PC-9 (cell line): ENCODE measurements around the gene ARID5A. TPM values are rescaled to one million over a fixed set of nuclear protein-coding genes. Genes with fewer than 3 reads are reported as not detected.

ENCODE experiments used
- BruUV-seq: library from RNA; stranded (reverse); fragments of 400-500 nt; replicated peaks from 2 replicates; lab custom pipeline; 2021; lab: Mats Ljungman, UMichigan
- CTCF ChIA-PET: fragments of 300-600 bp; sonication (Branson Sonifier 250); formaldehyde crosslinking; loops from one replicate; lab custom pipeline; 2022; ENCODE audit warnings: antibody characterized with exemption; lab: Charles Lee
- POLR2A ChIA-PET: fragments of 300-600 bp; sonication (Branson Sonifier 250); formaldehyde crosslinking; loops from one replicate; lab custom pipeline; 2022; ENCODE audit warnings: antibody characterized with exemption; ENCODE audit not compliant: unreplicated experiment; lab: Charles Lee
- DNase-seq, 2 experiments: peaks; one replicate each; pipeline versions ENCODE4 v3.0.0 to v3.0.0-alpha.2; 2015 to 2022; ENCODE audit warnings: mixed read lengths in 1 of 2
- H2AFZ ChIP-seq: fragments of 200-600 bp; sonication (generic); 2 replicates; pipeline ENCODE4 v1.8.1; 2017; ENCODE audit warnings: antibody characterized with exemption
- H3F3A ChIP-seq: fragments of 200-600 bp; sonication (generic); 2 replicates; pipeline ENCODE4 v1.8.1; 2017; ENCODE audit warnings: antibody characterized with exemption, mild to moderate bottlenecking, low read depth; ENCODE audit not compliant: insufficient read depth
- H3K27ac ChIP-seq: fragments of 200-600 bp; sonication (generic); 2 replicates; pipeline ENCODE4 v1.6.1; 2016; ENCODE audit warnings: mixed run types
- H3K27me3 ChIP-seq: fragments of 200-600 bp; sonication (generic); 2 replicates; pipeline ENCODE4 v1.6.1; 2016; ENCODE audit warnings: low read depth, mixed run types; ENCODE audit not compliant: insufficient read depth
- H3K36me3 ChIP-seq: fragments of 200-600 bp; sonication (generic); 2 replicates; pipeline ENCODE4 v1.6.1; 2016; ENCODE audit warnings: low read depth, mixed run types
- H3K4me1 ChIP-seq: fragments of 200-600 bp; sonication (generic); replicated peaks from 2 replicates; pipeline ENCODE4 v1.6.1; 2016; ENCODE audit warnings: mixed run types; ENCODE audit not compliant: insufficient read depth
- H3K4me2 ChIP-seq: fragments of 200-600 bp; sonication (generic); 2 replicates; pipeline ENCODE4 v1.6.1; 2017; ENCODE audit warnings: mixed run types
- H3K4me3 ChIP-seq: fragments of 200-600 bp; sonication (generic); 2 replicates; pipeline ENCODE4 v1.6.1; 2016; ENCODE audit warnings: mixed run types
- H3K79me2 ChIP-seq: fragments of 200-600 bp; sonication (generic); 2 replicates; pipeline ENCODE4 v1.6.1; 2017; ENCODE audit warnings: low read depth, mixed run types
- H3K9me2 ChIP-seq: fragments of 200-600 bp; sonication (generic); 2 replicates; pipeline ENCODE4 v1.8.1; 2017; ENCODE audit warnings: mild to moderate bottlenecking; ENCODE audit not compliant: insufficient read depth
- H3K9me3 ChIP-seq: fragments of 200-600 bp; sonication (generic); 2 replicates; pipeline ENCODE4 v1.8.1; 2016; ENCODE audit warnings: low read depth; ENCODE audit not compliant: insufficient read depth
- H4K20me1 ChIP-seq: fragments of 200-600 bp; sonication (generic); 2 replicates; pipeline ENCODE4 v1.8.1; 2017; ENCODE audit not compliant: insufficient read depth
- EZH2 ChIP-seq: fragments of 200-600 bp; sonication (generic); IDR thresholded peaks from 2 replicates; pipeline ENCODE4 v1.8.0; 2017; ENCODE audit warnings: antibody characterized with exemption, low read depth
- intact Hi-C: fragments of 100-400 bp; cut with micrococcal nuclease; formaldehyde crosslinking; loops from one replicate; pipeline ENCODE4 v1.10.0; 2022; ENCODE audit not compliant: unreplicated experiment
- total RNA-seq: library from RNA; stranded (reverse); gene quantifications from 2 replicates; pipeline ENCODE4 v1.2.3, GENCODE V29; 2021
- TF ChIP-seq, protein P1 (sequence below): fragments of 200-600 bp; sonication (generic); conservative IDR thresholded peaks from 2 replicates; pipeline ENCODE4 v1.6.1; 2017; ENCODE audit warnings: mixed run types, antibody characterized with exemption, mild to moderate bottlenecking, moderate library complexity

The ARID5A gene
- total RNA-seq, 1 experiment from 2014 or later = 6.0 TPM

DNA sequence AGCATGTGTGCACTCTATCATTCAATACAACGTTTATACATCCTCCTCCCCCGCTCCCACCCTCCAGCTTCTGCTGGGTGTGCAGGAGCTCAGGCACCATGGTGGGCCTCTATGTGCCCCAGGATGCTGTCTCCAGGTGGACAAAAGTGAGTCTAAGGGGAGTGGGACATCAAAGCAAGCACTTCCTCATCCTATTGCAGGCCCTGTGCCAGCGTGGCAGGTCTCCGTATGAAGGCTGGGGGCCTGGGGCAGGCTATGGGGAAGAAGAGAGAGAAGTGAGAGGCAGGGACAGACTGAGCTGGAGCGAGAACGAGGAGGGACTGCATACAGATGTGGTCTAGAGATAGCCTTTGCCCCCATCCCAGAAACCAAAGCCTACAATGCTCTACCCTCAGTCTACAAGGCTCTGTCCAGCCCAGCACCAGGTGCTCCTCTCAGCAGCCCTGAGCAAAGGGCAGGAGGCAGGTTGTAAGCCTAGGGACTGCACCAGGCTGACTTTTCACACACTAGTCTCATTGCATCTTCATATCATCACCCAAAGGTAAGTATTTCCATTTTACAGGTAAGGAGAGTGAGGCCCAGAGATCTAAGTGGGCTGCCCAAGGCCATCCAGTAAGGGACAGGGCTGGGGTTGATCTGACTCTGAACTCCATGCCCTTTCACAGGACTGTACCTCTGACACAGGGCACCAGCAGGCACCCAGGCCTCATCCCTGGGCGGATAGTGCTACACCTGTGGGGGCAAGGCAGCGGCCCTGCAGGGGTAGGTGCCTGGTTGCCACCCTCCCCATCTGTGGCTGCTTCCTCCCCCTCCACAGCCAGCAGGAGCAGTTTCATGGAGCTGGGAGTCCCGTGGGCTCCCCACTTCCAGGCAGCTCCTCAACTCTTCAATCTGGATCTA is 14.0 kb upstream of the ARID5A start:
- ChIA-PET CTCF (no interaction called here), POLR2A (no interaction called here)
- H3K4me2 ChIP-seq = no peak overlapping the region
- no peaks in the 10 kb centered on the region for H3K4me1 ChIP-seq
- BruUV-seq = no TSS peak
- TF ChIP-seq EZH2 = no peak
- TF ChIP-seq, protein P1, sequence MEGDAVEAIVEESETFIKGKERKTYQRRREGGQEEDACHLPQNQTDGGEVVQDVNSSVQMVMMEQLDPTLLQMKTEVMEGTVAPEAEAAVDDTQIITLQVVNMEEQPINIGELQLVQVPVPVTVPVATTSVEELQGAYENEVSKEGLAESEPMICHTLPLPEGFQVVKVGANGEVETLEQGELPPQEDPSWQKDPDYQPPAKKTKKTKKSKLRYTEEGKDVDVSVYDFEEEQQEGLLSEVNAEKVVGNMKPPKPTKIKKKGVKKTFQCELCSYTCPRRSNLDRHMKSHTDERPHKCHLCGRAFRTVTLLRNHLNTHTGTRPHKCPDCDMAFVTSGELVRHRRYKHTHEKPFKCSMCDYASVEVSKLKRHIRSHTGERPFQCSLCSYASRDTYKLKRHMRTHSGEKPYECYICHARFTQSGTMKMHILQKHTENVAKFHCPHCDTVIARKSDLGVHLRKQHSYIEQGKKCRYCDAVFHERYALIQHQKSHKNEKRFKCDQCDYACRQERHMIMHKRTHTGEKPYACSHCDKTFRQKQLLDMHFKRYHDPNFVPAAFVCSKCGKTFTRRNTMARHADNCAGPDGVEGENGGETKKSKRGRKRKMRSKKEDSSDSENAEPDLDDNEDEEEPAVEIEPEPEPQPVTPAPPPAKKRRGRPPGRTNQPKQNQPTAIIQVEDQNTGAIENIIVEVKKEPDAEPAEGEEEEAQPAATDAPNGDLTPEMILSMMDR = no peak
- no peaks in the 10 kb centered on the region for H3K79me2 ChIP-seq
- no peaks in the 10 kb centered on the region; the same call in 1 of the 2 replicates for H3K9me3 ChIP-seq
- H4K20me1 ChIP-seq = no peaks in the 10 kb centered on the region
- intact Hi-C loops = no loop called here
- no peaks in the 10 kb centered on the region for H3K9me2 ChIP-seq
- no peak overlapping the region for H2AFZ ChIP-seq
- H3K27ac ChIP-seq = no peak overlapping the region
- no peak overlapping the region for H3K4me3 ChIP-seq
- H3F3A ChIP-seq = no peaks in the 10 kb centered on the region
- no peaks in the 10 kb centered on the region for H3K36me3 ChIP-seq
- no peak for DNase-seq
- peaks cover 31% of the 10 kb centered on the region; the same call in 1 of the 2 replicates for H3K27me3 ChIP-seq

DNA sequence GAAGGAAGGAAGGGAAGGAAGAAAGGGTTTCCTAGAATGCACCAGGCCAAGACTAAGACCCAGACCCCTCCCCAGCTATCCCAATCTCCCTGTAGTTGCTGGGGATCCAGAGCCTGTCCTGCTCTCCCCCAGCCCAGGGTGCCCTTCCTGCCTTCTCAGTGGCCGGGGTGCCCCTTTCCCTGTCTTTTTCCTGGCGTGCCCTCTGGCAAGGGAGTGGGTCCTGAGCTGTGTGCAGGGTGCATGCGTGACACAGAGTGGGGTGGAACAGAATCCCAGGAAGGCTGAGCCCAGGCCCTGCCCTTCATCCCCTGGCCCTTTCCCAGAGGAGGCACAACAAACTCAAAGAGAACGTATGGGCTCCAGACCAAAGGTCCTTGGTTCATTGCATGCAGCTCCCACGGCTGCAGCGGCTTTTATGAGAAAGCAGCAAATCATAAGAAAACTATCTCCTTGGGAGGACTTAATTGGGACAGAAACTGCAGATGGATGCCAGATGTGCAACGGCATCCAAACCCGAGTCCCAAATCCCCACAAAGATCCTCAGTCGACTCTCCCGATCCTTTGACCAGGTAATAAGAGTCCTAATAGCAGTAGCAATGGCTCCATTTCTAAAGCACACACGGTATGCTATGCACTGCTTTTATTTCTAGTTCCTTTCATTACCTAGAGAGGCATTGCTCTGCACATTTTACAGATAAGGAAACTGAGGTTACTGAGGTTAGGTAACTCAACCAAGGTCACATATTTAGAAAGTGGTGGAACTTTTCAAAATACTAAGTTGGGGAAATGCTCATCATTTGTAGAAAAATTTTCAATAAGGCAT is 12.7 kb upstream of the ARID5A start:
- no peak overlapping the region for H3K4me3 ChIP-seq
- POLR2A ChIA-PET = no interaction called here
- DNase-seq = no peak
- no peak overlapping the region for H3K27ac ChIP-seq
- no peaks in the 10 kb centered on the region for H3K79me2 ChIP-seq
- H3K36me3 ChIP-seq = no peaks in the 10 kb centered on the region
- no peak overlapping the region for H2AFZ ChIP-seq
- H3K4me2 ChIP-seq = no peak overlapping the region
- no peaks in the 10 kb centered on the region for H3K9me3 ChIP-seq
- intact Hi-C loops = no loop called here
- BruUV-seq = no TSS peak
- TF ChIP-seq, protein P1 = no peak
- TF ChIP-seq EZH2 = no peak
- no peaks in the 10 kb centered on the region for H4K20me1 ChIP-seq
- no peaks in the 10 kb centered on the region for H3F3A ChIP-seq
- CTCF ChIA-PET = no interaction called here
- no peaks in the 10 kb centered on the region for H3K9me2 ChIP-seq
- H3K27me3 ChIP-seq = peaks cover 31% of the 10 kb centered on the region; the same call in 1 of the 2 replicates
- H3K4me1 ChIP-seq = no peaks in the 10 kb centered on the region

DNA sequence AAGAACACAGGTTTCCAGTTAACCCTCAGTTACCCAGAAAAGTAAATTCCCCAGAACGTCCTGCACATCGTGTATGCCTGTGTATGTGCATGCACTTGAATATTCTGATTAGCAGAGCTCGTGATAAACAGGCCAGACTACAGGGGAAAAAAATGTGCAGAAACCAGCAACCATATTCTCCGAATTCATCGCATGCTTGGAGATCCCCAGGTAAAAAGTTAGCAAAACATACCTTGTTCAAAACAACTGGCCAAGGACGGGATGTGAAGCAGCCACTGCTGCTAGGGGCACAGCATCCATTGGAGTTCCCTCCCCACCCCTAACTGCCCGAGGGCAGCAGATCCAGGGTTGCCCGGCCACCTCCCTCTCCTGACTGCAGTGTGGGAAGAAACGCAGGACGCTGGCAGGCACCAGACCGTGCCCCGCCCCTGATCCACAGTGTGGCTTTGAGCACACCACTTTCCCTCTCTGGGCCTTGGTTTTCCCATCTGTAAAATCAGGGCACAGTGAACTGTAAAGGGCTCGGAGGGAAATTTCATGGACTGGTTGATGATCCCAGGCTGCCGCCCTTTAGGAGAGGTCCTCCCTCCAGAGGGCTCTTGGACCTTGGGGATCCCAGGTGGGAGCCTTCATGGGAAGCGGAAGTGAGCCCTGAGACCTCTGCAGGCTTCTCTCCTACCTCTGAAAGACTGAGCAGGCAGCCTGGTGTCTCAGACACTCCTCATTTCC is 11.9 kb upstream of the ARID5A start:
- H3K4me2 ChIP-seq = no peak overlapping the region
- no peak for TF ChIP-seq EZH2
- TF ChIP-seq, protein P1 = no peak
- no peaks in the 10 kb centered on the region for H4K20me1 ChIP-seq
- no peak overlapping the region for H3K27ac ChIP-seq
- intact Hi-C loops = no loop called here
- no TSS peak for BruUV-seq
- H3F3A ChIP-seq = no peaks in the 10 kb centered on the region
- DNase-seq = no peak
- ChIA-PET POLR2A (no interaction called here), CTCF (no interaction called here)
- no peaks in the 10 kb centered on the region for H3K79me2 ChIP-seq
- no peak overlapping the region for H3K4me3 ChIP-seq
- no peaks in the 10 kb centered on the region for H3K9me2 ChIP-seq
- H2AFZ ChIP-seq = no peak overlapping the region
- no peaks in the 10 kb centered on the region for H3K9me3 ChIP-seq
- no peaks in the 10 kb centered on the region for H3K4me1 ChIP-seq
- peaks cover 31% of the 10 kb centered on the region; the same call in 1 of the 2 replicates for H3K27me3 ChIP-seq
- no peaks in the 10 kb centered on the region for H3K36me3 ChIP-seq
